ENCODE results near the gene ANO3. TPM values are rescaled to one million over a fixed set of nuclear protein-coding genes. Genes with fewer than 3 reads are reported as not detected.

Gene ANO3
- total and polyA plus RNA-seq, 5 experiments from 2014 or later = not detected

DNA sequence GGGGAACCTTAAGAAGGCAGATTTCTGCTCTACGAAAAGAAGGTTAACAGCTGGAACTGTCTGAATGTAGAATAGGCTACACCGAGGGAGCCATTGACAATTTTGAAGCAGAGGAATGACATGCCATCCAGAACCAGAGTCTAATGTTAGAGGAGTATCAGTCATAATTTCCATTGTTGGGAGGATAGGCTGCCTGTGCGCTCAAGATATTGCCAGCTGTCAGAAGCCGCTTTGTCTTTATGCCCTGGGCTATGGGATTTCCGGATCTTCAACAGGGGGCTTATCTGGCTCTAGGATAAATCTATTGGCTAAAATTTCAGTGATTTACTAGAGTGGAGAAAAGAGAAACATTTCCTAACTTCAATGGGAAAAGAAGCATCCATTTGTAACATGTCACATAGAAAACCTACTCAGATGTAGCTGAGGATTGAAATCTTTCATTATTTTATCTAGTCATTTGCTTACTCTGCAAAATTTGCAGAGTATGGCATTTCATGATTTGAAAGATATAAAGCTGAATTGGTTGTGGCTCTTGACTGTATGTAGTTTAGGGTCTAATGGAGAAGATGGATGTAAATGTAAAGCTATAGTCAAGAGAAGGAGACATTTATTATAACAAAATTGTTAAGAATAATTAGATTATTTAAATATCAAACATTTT, 78.9 kb downstream of the ANO3 start:
- no peak overlapping the region for H3K27ac Mint-ChIP-seq
- no peaks in the 10 kb centered on the region for H3K4me1 Mint-ChIP-seq
- peaks cover 0 to 11% (median 6%) of the 10 kb centered on the region in 9 donors for H3K9me3 Mint-ChIP-seq
- no peaks in the 10 kb centered on the region for H3K27me3 Mint-ChIP-seq
- POLR2A ChIA-PET = no interaction called here
- H3K36me3 Mint-ChIP-seq = no peaks in the 10 kb centered on the region
- H3K4me3 Mint-ChIP-seq = no peak overlapping the region
- no peak for ATAC-seq
- no peak for DNase-seq

GRCh38 chr11:26412955-26413354, 81.0 kb downstream of the ANO3 start:
- POLR2A ChIA-PET = no interaction called here
- Mint-ChIP-seq H3K4me3 (no peak overlapping the region), H3K36me3 (no peaks in the 10 kb centered on the region), H3K9me3 (peaks cover 0 to 10% (median 2%) of the 10 kb centered on the region in 9 donors), H3K4me1 (no peaks in the 10 kb centered on the region), H3K27me3 (no peaks in the 10 kb centered on the region), H3K27ac (no peak overlapping the region)
- DNase-seq (no peak), ATAC-seq (no peak)

GRCh38 chr11:26418386-26418912, 86.5 kb downstream of the ANO3 start:
- Mint-ChIP-seq H3K27ac (no peak overlapping the region), H3K4me1 (no peaks in the 10 kb centered on the region), H3K4me3 (no peak overlapping the region), H3K9me3 (peaks cover 0 to 25% (median 6%) of the 10 kb centered on the region in 9 donors), H3K27me3 (no peaks in the 10 kb centered on the region), H3K36me3 (no peaks in the 10 kb centered on the region)
- ATAC-seq = no peak
- POLR2A ChIA-PET = no interaction called here
- no peak for DNase-seq

DNA sequence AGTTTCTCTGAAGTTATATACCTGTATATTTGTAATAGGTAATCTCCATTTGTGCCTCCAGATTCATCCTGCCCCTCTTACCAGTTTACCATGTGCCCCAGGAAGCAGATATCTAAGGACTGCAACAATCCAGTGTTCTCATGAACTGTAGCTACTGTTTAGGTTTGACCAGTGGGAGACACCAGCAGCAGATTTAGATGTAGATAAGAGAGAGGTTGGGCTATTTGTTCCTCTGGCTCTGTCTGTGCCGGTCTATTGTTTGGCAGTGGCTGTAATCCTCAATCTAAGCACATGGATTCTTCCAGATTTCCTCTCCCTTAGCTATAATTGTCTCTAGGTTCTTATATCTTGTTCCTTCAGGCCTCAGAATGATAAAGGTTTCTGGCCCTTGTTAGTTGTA, 88.4 kb downstream of the ANO3 start:
- POLR2A ChIA-PET = no interaction called here
- Mint-ChIP-seq H3K4me1 (no peaks in the 10 kb centered on the region), H3K27ac (no peak overlapping the region), H3K4me3 (no peak overlapping the region), H3K9me3 (peaks cover 0 to 25% (median 6%) of the 10 kb centered on the region in 9 donors), H3K36me3 (no peaks in the 10 kb centered on the region), H3K27me3 (no peaks in the 10 kb centered on the region)
- no peak for DNase-seq
- no peak for ATAC-seq

- POLR2A ChIA-PET = no interaction called here
- H3K4me1 Mint-ChIP-seq = no peaks in the 10 kb centered on the region
- ATAC-seq = no peak
- H3K4me3 Mint-ChIP-seq = no peak overlapping the region
- DNase-seq = no peak
- H3K27ac Mint-ChIP-seq = no peak overlapping the region
- H3K36me3 Mint-ChIP-seq = no peaks in the 10 kb centered on the region
- peaks cover 0 to 16% (median 2%) of the 10 kb centered on the region in 9 donors for H3K9me3 Mint-ChIP-seq
- no peaks in the 10 kb centered on the region for H3K27me3 Mint-ChIP-seq
Measured at GRCh38 chr11:26424255-26424654, 92.3 kb downstream of the ANO3 start.

DNA sequence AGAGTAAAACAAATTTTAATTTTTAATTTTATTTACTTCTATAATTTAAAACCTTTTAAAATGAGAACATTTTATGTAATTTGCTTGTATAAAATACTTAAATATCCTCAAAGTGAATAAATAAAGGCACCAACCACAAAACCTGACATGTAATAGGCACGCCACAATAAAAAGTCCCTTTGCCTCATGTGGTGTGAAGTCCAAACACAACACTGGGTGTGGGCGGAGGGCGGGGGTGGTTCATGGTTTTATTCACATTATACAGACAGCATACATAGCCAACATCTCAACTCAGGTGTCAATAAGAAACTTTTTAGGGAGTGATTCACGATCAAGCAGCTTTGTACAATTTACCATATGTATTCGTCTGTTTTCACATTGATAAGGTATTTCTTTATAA, 107.9 kb downstream of the ANO3 start:
- ATAC-seq (no peak), DNase-seq (no peak)
- POLR2A ChIA-PET = no interaction called here

DNA sequence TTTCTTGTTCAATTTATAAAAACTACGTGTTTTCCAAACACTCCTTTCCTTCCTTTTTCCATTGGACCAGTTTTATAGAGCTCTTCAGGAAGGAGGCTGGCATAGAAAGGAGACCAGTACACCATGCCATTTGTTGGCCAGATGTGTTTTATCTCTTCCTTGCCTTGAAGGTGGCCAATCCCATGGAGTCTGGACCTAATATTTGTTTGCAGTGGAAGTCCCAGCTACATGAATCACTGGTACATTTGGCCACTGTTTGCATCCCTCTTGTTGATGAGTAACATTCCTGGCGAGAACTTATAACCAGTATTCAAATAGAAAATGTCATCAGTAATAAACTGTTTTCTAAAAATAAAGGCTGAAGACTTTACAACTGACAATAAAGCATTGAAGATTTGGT, 110.2 kb downstream of the ANO3 start:
- POLR2A ChIA-PET = no interaction called here
- Mint-ChIP-seq H3K27ac (no peak overlapping the region), H3K36me3 (no peaks in the 10 kb centered on the region), H3K9me3 (peaks cover 0 to 10% (median 0%) of the 10 kb centered on the region in 9 donors), H3K4me1 (no peaks in the 10 kb centered on the region), H3K27me3 (no peaks in the 10 kb centered on the region), H3K4me3 (no peak overlapping the region)
- DNase-seq = no peak
- ATAC-seq = no peak

More for the DNA sequence above, 107.9 kb downstream of the ANO3 start:
- Mint-ChIP-seq H3K27ac (no peak overlapping the region), H3K36me3 (no peaks in the 10 kb centered on the region), H3K27me3 (no peaks in the 10 kb centered on the region), H3K9me3 (peaks cover 0 to 11% (median 5%) of the 10 kb centered on the region in 9 donors), H3K4me3 (no peak overlapping the region), H3K4me1 (no peaks in the 10 kb centered on the region)

GRCh38 chr11:26443617-26444016, 111.7 kb downstream of the ANO3 start:
- POLR2A ChIA-PET = no interaction called here
- Mint-ChIP-seq H3K27me3 (no peaks in the 10 kb centered on the region), H3K27ac (no peak overlapping the region), H3K4me3 (no peak overlapping the region), H3K4me1 (no peaks in the 10 kb centered on the region), H3K36me3 (no peaks in the 10 kb centered on the region), H3K9me3 (peaks cover 0 to 10% (median 1%) of the 10 kb centered on the region in 9 donors)
- ATAC-seq = no peak
- no peak for DNase-seq

- Mint-ChIP-seq H3K36me3 (no peaks in the 10 kb centered on the region), H3K27ac (no peak overlapping the region), H3K9me3 (peaks cover 0 to 37% (median 5%) of the 10 kb centered on the region in 9 donors), H3K4me3 (no peak overlapping the region), H3K27me3 (no peaks in the 10 kb centered on the region), H3K4me1 (no peaks in the 10 kb centered on the region)
- POLR2A ChIA-PET = no interaction called here
- ATAC-seq = no peak
- DNase-seq = no peak
Measured at GRCh38 chr11:26457636-26458035, 125.7 kb downstream of the ANO3 start.

GRCh38 chr11:26465274-26465673, 133.3 kb downstream of the ANO3 start:
- POLR2A ChIA-PET = no interaction called here
- no peaks in the 10 kb centered on the region for H3K4me1 Mint-ChIP-seq
- no peaks in the 10 kb centered on the region for H3K27me3 Mint-ChIP-seq
- peaks cover 0 to 11% (median 4%) of the 10 kb centered on the region in 9 donors for H3K9me3 Mint-ChIP-seq
- H3K27ac Mint-ChIP-seq = no peak overlapping the region
- H3K4me3 Mint-ChIP-seq = no peak overlapping the region
- H3K36me3 Mint-ChIP-seq = no peaks in the 10 kb centered on the region
- ATAC-seq (no peak), DNase-seq (no peak)

GRCh38 chr11:26467506-26467905, 135.6 kb downstream of the ANO3 start:
- Mint-ChIP-seq H3K4me1 (no peaks in the 10 kb centered on the region), H3K27me3 (no peaks in the 10 kb centered on the region), H3K9me3 (peaks cover 0 to 7% (median 0%) of the 10 kb centered on the region in 9 donors), H3K27ac (no peak overlapping the region), H3K4me3 (no peak overlapping the region), H3K36me3 (no peaks in the 10 kb centered on the region)
- ATAC-seq (no peak), DNase-seq (no peak)
- POLR2A ChIA-PET = no interaction called here

GRCh38 chr11:26470992-26471391, 139.1 kb downstream of the ANO3 start:
- H3K4me1 Mint-ChIP-seq = no peaks in the 10 kb centered on the region
- H3K4me3 Mint-ChIP-seq = no peak overlapping the region
- POLR2A ChIA-PET = no interaction called here
- H3K36me3 Mint-ChIP-seq = no peaks in the 10 kb centered on the region
- DNase-seq (no peak), ATAC-seq (no peak)
- peaks cover 0 to 5% (median 0%) of the 10 kb centered on the region in 9 donors for H3K9me3 Mint-ChIP-seq
- no peak overlapping the region for H3K27ac Mint-ChIP-seq
- no peaks in the 10 kb centered on the region for H3K27me3 Mint-ChIP-seq

DNA sequence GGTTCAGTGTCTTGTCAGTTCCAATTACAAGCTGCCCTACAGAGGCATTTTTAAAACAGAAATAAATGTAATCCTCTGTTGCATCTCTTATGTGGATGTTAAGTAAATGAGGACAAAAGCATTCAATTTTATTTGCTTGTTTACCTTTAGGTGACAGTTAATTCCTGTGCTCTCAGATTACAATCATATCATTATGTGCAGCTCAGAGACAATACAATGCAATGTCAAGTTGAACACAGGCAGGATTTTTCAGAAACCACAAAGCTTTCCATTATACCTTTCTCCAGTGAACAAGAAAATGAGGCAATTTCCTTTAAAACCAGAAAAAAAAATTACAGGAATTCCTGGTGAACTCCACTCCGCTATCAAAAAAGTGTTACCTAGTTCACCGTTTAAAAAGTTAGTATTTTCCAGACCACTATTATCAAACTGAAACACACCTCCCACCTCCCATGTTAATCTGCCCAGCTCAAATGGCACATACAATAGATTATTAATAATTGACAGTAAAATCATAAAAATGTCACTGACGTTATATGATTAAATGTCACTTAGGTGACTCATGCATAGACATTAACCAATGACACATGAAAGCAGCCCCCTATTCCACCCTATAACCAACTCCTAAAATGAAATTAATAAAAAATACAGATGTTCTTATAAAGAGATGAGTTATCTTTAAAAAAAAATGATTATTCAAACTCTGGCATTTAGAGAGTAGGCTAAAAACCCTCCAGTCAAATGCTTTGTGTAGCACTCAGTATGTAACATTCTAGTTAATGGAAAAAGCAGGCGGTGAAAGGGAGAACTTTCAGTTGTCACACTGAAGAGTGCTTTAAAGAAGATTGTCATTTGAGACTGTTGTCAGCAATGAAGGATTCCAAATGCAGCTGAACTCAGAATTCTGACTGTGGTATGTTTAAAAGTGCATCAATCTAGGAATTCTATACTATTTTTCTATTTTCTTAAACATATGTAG, 141.6 kb downstream of the ANO3 start:
- Mint-ChIP-seq H3K4me1 (no peaks in the 10 kb centered on the region), H3K4me3 (no peak overlapping the region), H3K9me3 (peaks cover 0 to 1% (median 0%) of the 10 kb centered on the region in 9 donors), H3K27ac (no peak overlapping the region), H3K27me3 (no peaks in the 10 kb centered on the region), H3K36me3 (no peaks in the 10 kb centered on the region)
- POLR2A ChIA-PET = no interaction called here
- no peak for DNase-seq
- no peak for ATAC-seq
